HS-27A (cell line): ENCODE results near the gene PNPLA3.

Experiments
- DNase-seq: peaks from one replicate; pipeline ENCODE4 v3.0.0-alpha.2; 2012; ENCODE audit warnings: low read depth, missing footprints

The PNPLA3 gene

GRCh38 chr22:43923631-43924464 lies at the start of gene PNPLA3:
Gene PNPLA3 (plus strand): TSS chr22:43923805. CDS start chr22:43923912, 107 bp downstream.
- peak; percentile 45 for DNase-seq

- DNase-seq = no peak
Measured at GRCh38 chr22:43876866-43877509, 46.6 kb upstream of the PNPLA3 start.

- DNase-seq = no peak
Measured at GRCh38 chr22:43878079-43878795, 45.4 kb upstream of the PNPLA3 start.

GRCh38 chr22:43878831-43879550 lies 44.6 kb upstream of the PNPLA3 start:
- no peak for DNase-seq

- no peak for DNase-seq
Measured at GRCh38 chr22:43879901-43880540, 43.6 kb upstream of the PNPLA3 start.

- DNase-seq = no peak
Measured at GRCh38 chr22:43880541-43880991, 43.0 kb upstream of the PNPLA3 start.

GRCh38 chr22:43881091-43882061 lies 42.2 kb upstream of the PNPLA3 start:
- DNase-seq = no peak

GRCh38 chr22:43882122-43882767 lies 41.4 kb upstream of the PNPLA3 start:
- no peak for DNase-seq

GRCh38 chr22:43883012-43883661 lies 40.5 kb upstream of the PNPLA3 start:
- DNase-seq = no peak

- no peak for DNase-seq
Measured at GRCh38 chr22:43883719-43884415, 39.7 kb upstream of the PNPLA3 start.

- no peak for DNase-seq
Measured at GRCh38 chr22:43884600-43885318, 38.8 kb upstream of the PNPLA3 start.

- no peak for DNase-seq
Measured at GRCh38 chr22:43885319-43885671, 38.3 kb upstream of the PNPLA3 start.

GRCh38 chr22:43885786-43886185 lies 37.8 kb upstream of the PNPLA3 start:
- DNase-seq = no peak

- DNase-seq = no peak
Measured at GRCh38 chr22:43886231-43886630, 37.4 kb upstream of the PNPLA3 start.

GRCh38 chr22:43887391-43887790 lies 36.2 kb upstream of the PNPLA3 start:
- DNase-seq = no peak

GRCh38 chr22:43888740-43889139 lies 34.9 kb upstream of the PNPLA3 start:
- DNase-seq = no peak

- no peak for DNase-seq
Measured at GRCh38 chr22:43889201-43889859, 34.3 kb upstream of the PNPLA3 start.

- DNase-seq = no peak
Measured at GRCh38 chr22:43889860-43890253, 33.7 kb upstream of the PNPLA3 start.
